HEK293 (cell line): ENCODE results near the gene STN1.

Source experiments
- CTCF ChIA-PET: fragments of 350-600 bp; formaldehyde crosslinking; extraction: SDS; loops from one replicate; lab custom pipeline; 2021; ENCODE audit warnings: antibody characterized with exemption; lab: Yijun Ruan, JAX
- POLR2A ChIA-PET: fragments of 300-600 bp; formaldehyde crosslinking; extraction: SDS; loops from one replicate; lab custom pipeline; 2020; ENCODE audit warnings: antibody characterized with exemption, inconsistent platforms; lab: Yijun Ruan, JAX
- H3K27ac ChIP-seq: fragments of 200-500 bp; sonication (Bioruptor generic); 2 replicates; pipeline ENCODE4 v1.5.1; 2014; ENCODE audit warnings: low read depth, low read length, control low read depth, inconsistent platforms; ENCODE audit errors: extremely low read depth
- H3K36me3 ChIP-seq, 2 experiments: fragments of 200-500 bp in 1 of 2; sonication (Bioruptor generic) in 1 of 2; 1 replicate in 1 of 2; 2 replicates in 1 of 2; pipeline ENCODE4 v1.5.1; 2014 to 2017; ENCODE audit warnings: inconsistent platforms in 2 of 2, low read length in 2 of 2; ENCODE audit not compliant: control insufficient read depth in 2 of 2, insufficient read depth in 1 of 2
- H3K4me1 ChIP-seq: fragments of 200-500 bp; sonication (Bioruptor generic); 2 replicates; pipeline ENCODE4 v1.5.1; 2014; ENCODE audit warnings: mild to moderate bottlenecking, low read length, inconsistent platforms; ENCODE audit not compliant: control insufficient read depth, insufficient read depth
- H3K4me3 ChIP-seq: 2 replicates; pipeline ENCODE4 v1.5.1; 2011; ENCODE audit warnings: low read depth, mild to moderate bottlenecking, control low read depth, low read length, moderate library complexity
- H3K9me3 ChIP-seq: fragments of 200-500 bp; sonication (Bioruptor generic); 2 replicates; pipeline ENCODE4 v1.5.1; 2014; ENCODE audit warnings: low read depth, low read length, inconsistent platforms; ENCODE audit not compliant: control insufficient read depth, insufficient read depth
- GLIS1 ChIP-seq: fragments of 450-650 bp; formaldehyde crosslinking; IDR thresholded peaks from 2 replicates; pipeline ENCODE4 v1.5.1; 2016; ENCODE audit warnings: missing biosample characterization, missing genetic modification characterization
- KLF7 ChIP-seq: fragments of 450-650 bp; formaldehyde crosslinking; IDR thresholded peaks from 2 replicates; pipeline ENCODE4 v1.5.1; 2016; ENCODE audit warnings: missing biosample characterization, missing genetic modification characterization, borderline replicate concordance
- MZF1 ChIP-seq: fragments of 450-650 bp; formaldehyde crosslinking; IDR thresholded peaks from 2 replicates; pipeline ENCODE4 v1.5.1; 2017; ENCODE audit warnings: missing biosample characterization, missing genetic modification characterization, borderline replicate concordance
- OSR2 ChIP-seq: fragments of 450-650 bp; formaldehyde crosslinking; IDR thresholded peaks from 2 replicates; pipeline ENCODE4 v1.5.1; 2016; ENCODE audit warnings: missing biosample characterization, missing genetic modification characterization
- REPIN1 ChIP-seq: fragments of 450-650 bp; formaldehyde crosslinking; IDR thresholded peaks from 2 replicates; pipeline ENCODE4 v1.5.1; 2017; ENCODE audit warnings: missing biosample characterization, missing genetic modification characterization, low read depth
- SALL2 ChIP-seq: fragments of 450-650 bp; formaldehyde crosslinking; IDR thresholded peaks from 2 replicates; pipeline ENCODE4 v1.5.0; 2017; ENCODE audit warnings: missing biosample characterization, mild to moderate bottlenecking, missing genetic modification characterization, borderline replicate concordance
- SP3 ChIP-seq: fragments of 450-650 bp; formaldehyde crosslinking; IDR thresholded peaks from 2 replicates; pipeline ENCODE4 v1.5.1; 2016; ENCODE audit warnings: missing biosample characterization, missing genetic modification characterization
- SP7 ChIP-seq: fragments of 450-650 bp; formaldehyde crosslinking; IDR thresholded peaks from 2 replicates; pipeline ENCODE4 v1.5.1; 2016; ENCODE audit warnings: missing biosample characterization, missing genetic modification characterization
- WT1 ChIP-seq: fragments of 450-650 bp; formaldehyde crosslinking; IDR thresholded peaks from 2 replicates; pipeline ENCODE4 v1.5.1; 2016; ENCODE audit warnings: missing biosample characterization, missing genetic modification characterization
- YY1 ChIP-seq: fragments of 450-650 bp; formaldehyde crosslinking; IDR thresholded peaks from 2 replicates; pipeline ENCODE4 v1.5.1; 2018; ENCODE audit warnings: missing biosample characterization, missing genetic modification characterization
- ZBTB17 ChIP-seq: fragments of 450-650 bp; formaldehyde crosslinking; IDR thresholded peaks from 2 replicates; pipeline ENCODE4 v1.5.1; 2016; ENCODE audit warnings: missing biosample characterization, missing genetic modification characterization
- ZBTB20 ChIP-seq: fragments of 450-650 bp; formaldehyde crosslinking; IDR thresholded peaks from 2 replicates; pipeline ENCODE4 v1.5.1; 2016; ENCODE audit warnings: missing biosample characterization, missing genetic modification characterization
- ZBTB8A ChIP-seq: fragments of 450-650 bp; formaldehyde crosslinking; IDR thresholded peaks from 2 replicates; pipeline ENCODE4 v1.5.1; 2016; ENCODE audit warnings: missing biosample characterization, missing genetic modification characterization
- ZNF133 ChIP-seq: fragments of 450-650 bp; formaldehyde crosslinking; IDR thresholded peaks from 2 replicates; pipeline ENCODE4 v1.5.1; 2016; ENCODE audit warnings: missing biosample characterization, missing genetic modification characterization
- ZNF157 ChIP-seq: fragments of 450-650 bp; formaldehyde crosslinking; IDR thresholded peaks from 2 replicates; pipeline ENCODE4 v1.5.1; 2016; ENCODE audit warnings: missing biosample characterization, missing genetic modification characterization
- ZNF16 ChIP-seq: fragments of 450-650 bp; formaldehyde crosslinking; IDR thresholded peaks from 2 replicates; pipeline ENCODE4 v1.5.1; 2016; ENCODE audit warnings: low read depth, missing biosample characterization, missing genetic modification characterization
- ZNF174 ChIP-seq: fragments of 450-650 bp; formaldehyde crosslinking; IDR thresholded peaks from 2 replicates; pipeline ENCODE4 v1.5.0; 2017; ENCODE audit warnings: missing biosample characterization, mild to moderate bottlenecking, missing genetic modification characterization
- ZNF202 ChIP-seq: fragments of 450-650 bp; formaldehyde crosslinking; IDR thresholded peaks from 2 replicates; pipeline ENCODE4 v1.5.1; 2016; ENCODE audit warnings: missing biosample characterization, missing genetic modification characterization, borderline replicate concordance
- ZNF501 ChIP-seq: fragments of 450-650 bp; formaldehyde crosslinking; IDR thresholded peaks from 2 replicates; pipeline ENCODE4 v1.5.1; 2016; ENCODE audit warnings: missing biosample characterization, missing genetic modification characterization
- ZNF521 ChIP-seq: fragments of 450-650 bp; formaldehyde crosslinking; IDR thresholded peaks from 2 replicates; pipeline ENCODE4 v1.5.1; 2017; ENCODE audit warnings: missing biosample characterization, mild to moderate bottlenecking, missing genetic modification characterization
- ZNF548 ChIP-seq: fragments of 450-650 bp; formaldehyde crosslinking; IDR thresholded peaks from 2 replicates; pipeline ENCODE4 v1.5.1; 2016; ENCODE audit warnings: missing biosample characterization, missing genetic modification characterization
- ZNF558 ChIP-seq: fragments of 450-650 bp; formaldehyde crosslinking; IDR thresholded peaks from 2 replicates; pipeline ENCODE4 v1.5.1; 2016; ENCODE audit warnings: missing biosample characterization, missing genetic modification characterization
- ZNF596 ChIP-seq: fragments of 450-650 bp; IDR thresholded peaks from 2 replicates; pipeline ENCODE4 v1.5.0; 2018; ENCODE audit warnings: missing biosample characterization, mild to moderate bottlenecking, missing genetic modification characterization, moderate library complexity
- ZNF600 ChIP-seq: fragments of 450-650 bp; formaldehyde crosslinking; IDR thresholded peaks from 2 replicates; pipeline ENCODE4 v1.5.1; 2016; ENCODE audit warnings: missing biosample characterization, missing genetic modification characterization
- ZNF664 ChIP-seq: fragments of 450-650 bp; formaldehyde crosslinking; IDR thresholded peaks from 2 replicates; pipeline ENCODE4 v1.5.1; 2016; ENCODE audit warnings: missing biosample characterization, missing genetic modification characterization
- ZNF670 ChIP-seq: fragments of 450-650 bp; formaldehyde crosslinking; IDR thresholded peaks from 2 replicates; pipeline ENCODE4 v1.5.1; 2016; ENCODE audit warnings: missing biosample characterization, missing genetic modification characterization, low read depth
- ZNF747 ChIP-seq: fragments of 450-650 bp; formaldehyde crosslinking; IDR thresholded peaks from 2 replicates; pipeline ENCODE4 v1.5.1; 2016; ENCODE audit warnings: missing biosample characterization, missing genetic modification characterization
- ZNF768 ChIP-seq: fragments of 450-650 bp; formaldehyde crosslinking; IDR thresholded peaks from 2 replicates; pipeline ENCODE4 v1.5.1; 2018; ENCODE audit warnings: missing biosample characterization, mild to moderate bottlenecking, missing genetic modification characterization
- TF ChIP-seq, protein P1 (sequence below): fragments of 450-650 bp; formaldehyde crosslinking; IDR thresholded peaks from 2 replicates; pipeline ENCODE4 v1.5.1; 2017; ENCODE audit warnings: missing biosample characterization, missing genetic modification characterization
- TF ChIP-seq, protein P2 (sequence below): fragments of 450-650 bp; formaldehyde crosslinking; IDR thresholded peaks from 2 replicates; pipeline ENCODE4 v1.5.1; 2016; ENCODE audit warnings: missing biosample characterization, missing genetic modification characterization
- TF ChIP-seq, protein P3 (sequence below): sonication (generic); formaldehyde crosslinking; IDR thresholded peaks from 2 replicates; pipeline ENCODE4 v1.8.1; 2022; ENCODE audit warnings: mild to moderate bottlenecking, moderate library complexity, missing genetic modification reagents

The STN1 gene

GRCh38 chr10:103921248-103921647 is 3.3 kb upstream of the STN1 start:
- no peaks in the 10 kb centered on the region for H3K36me3 ChIP-seq
- POLR2A ChIA-PET = interaction anchor here (0.9 kb wide), 1 partner anchor 13 kb away, joined by 4 read pairs; no protein-coding TSS in a partner anchor
- no peaks in the 10 kb centered on the region for H3K9me3 ChIP-seq
- TF ChIP-seq ZNF664 (tag by site-specific recombination) = peak; percentile 77
- TF ChIP-seq ZBTB8A = no peak
- TF ChIP-seq SP7 (tag by site-specific recombination) = peak; percentile 83
- TF ChIP-seq ZNF157 = no peak
- no peak overlapping the region for H3K4me3 ChIP-seq
- H3K27ac ChIP-seq = no peak overlapping the region
- H3K4me1 ChIP-seq = peaks cover 8% of the 10 kb centered on the region
- CTCF ChIA-PET = interaction anchor here (0.5 kb wide), 2 partner anchors 45 to 97 kb away, joined by 3 read pairs; partner anchors contain the start of gene SLK

GRCh38 chr10:103919648-103920025 is 1.7 kb upstream of the STN1 start:
- Histone ChIP-seq H3K4me3 (no peak overlapping the region), H3K36me3 (peaks cover 0 to 11% of the 10 kb centered on the region in 2 experiments; a peak in 1 of 3 replicates), H3K9me3 (no peaks in the 10 kb centered on the region), H3K4me1 (peaks cover 12% of the 10 kb centered on the region), H3K27ac (no peak overlapping the region)
- POLR2A ChIA-PET = no interaction called here
- CTCF ChIA-PET = no interaction called here
- no peak for TF ChIP-seq ZNF501
- TF ChIP-seq ZNF548 (tag by site-specific recombination) = no peak
- no peak for TF ChIP-seq ZBTB17 (tag by site-specific recombination)
- TF ChIP-seq YY1 = no peak
- TF ChIP-seq SALL2 (tag by site-specific recombination) = no peak
- TF ChIP-seq WT1 (tag by site-specific recombination) = no peak
- no peak for TF ChIP-seq MZF1
- TF ChIP-seq, protein P1, sequence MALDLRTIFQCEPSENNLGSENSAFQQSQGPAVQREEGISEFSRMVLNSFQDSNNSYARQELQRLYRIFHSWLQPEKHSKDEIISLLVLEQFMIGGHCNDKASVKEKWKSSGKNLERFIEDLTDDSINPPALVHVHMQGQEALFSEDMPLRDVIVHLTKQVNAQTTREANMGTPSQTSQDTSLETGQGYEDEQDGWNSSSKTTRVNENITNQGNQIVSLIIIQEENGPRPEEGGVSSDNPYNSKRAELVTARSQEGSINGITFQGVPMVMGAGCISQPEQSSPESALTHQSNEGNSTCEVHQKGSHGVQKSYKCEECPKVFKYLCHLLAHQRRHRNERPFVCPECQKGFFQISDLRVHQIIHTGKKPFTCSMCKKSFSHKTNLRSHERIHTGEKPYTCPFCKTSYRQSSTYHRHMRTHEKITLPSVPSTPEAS (tag by site-specific recombination) = no peak
- TF ChIP-seq KLF7 (tag by site-specific recombination) = no peak
- no peak for TF ChIP-seq ZNF521
- no peak for TF ChIP-seq ZNF174 (tag by site-specific recombination)
- TF ChIP-seq ZNF600 (tag by site-specific recombination) = no peak

DNA sequence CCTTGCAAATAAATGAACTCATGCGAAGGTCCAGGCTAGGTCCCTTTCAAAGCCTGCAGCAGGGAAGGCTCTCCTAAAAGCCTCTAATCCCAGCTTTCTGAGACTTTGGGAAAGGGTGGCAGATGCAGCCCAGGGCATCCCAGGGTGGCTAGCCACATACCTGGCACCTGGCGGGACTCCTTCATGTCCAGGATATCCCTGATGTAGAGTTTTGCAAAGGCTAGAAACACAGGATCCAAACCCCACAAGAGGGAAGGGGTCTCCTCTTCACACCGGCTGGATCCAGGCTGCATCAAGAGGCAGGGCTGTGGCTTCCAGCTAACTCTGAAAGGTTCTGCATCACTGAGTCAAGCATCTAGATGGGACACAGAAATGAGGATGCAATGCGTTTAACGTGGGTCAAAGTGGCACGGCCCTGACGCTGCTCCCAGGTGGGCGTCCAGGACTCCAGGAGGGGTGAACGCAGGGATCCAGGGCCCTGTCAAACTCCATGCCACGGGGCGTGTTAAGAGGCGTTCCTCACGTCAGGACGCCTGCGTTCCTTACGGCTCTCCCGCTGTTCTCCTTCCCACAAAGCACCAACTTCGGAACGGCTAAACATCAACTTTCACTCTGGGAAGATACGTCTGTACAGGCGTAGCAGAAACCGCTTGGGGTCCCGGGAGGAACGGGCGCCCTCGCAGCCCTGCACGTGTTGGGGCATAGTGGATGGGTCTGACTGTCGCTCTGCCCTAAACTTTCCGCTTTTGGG is 507 bp downstream of the STN1 start:
- H3K4me1 ChIP-seq = peaks cover 12% of the 10 kb centered on the region
- POLR2A ChIA-PET = interaction anchor here (0.6 to 2.3 kb wide), 2 partner anchors 9 to 23 kb away, joined by 7 to 11 read pairs; no protein-coding TSS in a partner anchor
- H3K36me3 ChIP-seq = peaks cover 0 to 11% of the 10 kb centered on the region in 2 experiments; a peak in 1 of 3 replicates
- H3K27ac ChIP-seq = peak overlapping the region; percentile 74
- CTCF ChIA-PET = interaction anchor here (0.6 kb wide), 3 partner anchors 16 to 32 kb away, joined by 3 to 8 read pairs (median 3); no protein-coding TSS in a partner anchor
- H3K9me3 ChIP-seq = no peaks in the 10 kb centered on the region
- peak overlapping the region; percentile 66 for H3K4me3 ChIP-seq
- TF ChIP-seq ZNF768 (tag by site-specific recombination) (no peak), OSR2 (no peak), ZNF16 (tag by site-specific recombination) (no peak), ZNF747 (tag by site-specific recombination) (no peak), ZNF596 (no peak), ZNF133 (no peak), ZBTB20 (tag by site-specific recombination) (peak; percentile 71), REPIN1 (tag by site-specific recombination) (peak; percentile 77; the same call in 1 of the 2 replicates), ZNF202 (tag by site-specific recombination) (no peak), GLIS1 (tag by site-specific recombination) (no peak; the same call in 1 of the 2 replicates), ZNF558 (tag by site-specific recombination) (no peak), SP3 (no peak), ZNF670 (no peak)
- TF ChIP-seq, protein P2, sequence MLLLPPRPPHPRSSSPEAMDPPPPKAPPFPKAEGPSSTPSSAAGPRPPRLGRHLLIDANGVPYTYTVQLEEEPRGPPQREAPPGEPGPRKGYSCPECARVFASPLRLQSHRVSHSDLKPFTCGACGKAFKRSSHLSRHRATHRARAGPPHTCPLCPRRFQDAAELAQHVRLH (tag by site-specific recombination) = peak; percentile 25; the same call in 1 of the 2 replicates
- TF ChIP-seq, protein P3, sequence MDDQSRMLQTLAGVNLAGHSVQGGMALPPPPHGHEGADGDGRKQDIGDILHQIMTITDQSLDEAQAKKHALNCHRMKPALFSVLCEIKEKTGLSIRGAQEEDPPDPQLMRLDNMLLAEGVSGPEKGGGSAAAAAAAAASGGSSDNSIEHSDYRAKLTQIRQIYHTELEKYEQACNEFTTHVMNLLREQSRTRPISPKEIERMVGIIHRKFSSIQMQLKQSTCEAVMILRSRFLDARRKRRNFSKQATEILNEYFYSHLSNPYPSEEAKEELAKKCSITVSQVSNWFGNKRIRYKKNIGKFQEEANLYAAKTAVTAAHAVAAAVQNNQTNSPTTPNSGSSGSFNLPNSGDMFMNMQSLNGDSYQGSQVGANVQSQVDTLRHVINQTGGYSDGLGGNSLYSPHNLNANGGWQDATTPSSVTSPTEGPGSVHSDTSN (CRISPR knock-in tag) = no peak
